Neural cell (in vitro differentiated cells): ENCODE results near the gene MRO.

Experiments used
- CTCF ChIP-seq: fragments of 450-650 bp; IDR thresholded peaks from 2 replicates; pipeline ENCODE4 v1.5.1; 2014; ENCODE audit warnings: antibody characterized with exemption, mild to moderate bottlenecking, moderate library complexity; ENCODE audit not compliant: poor library complexity, severe bottlenecking
- EZH2 ChIP-seq: fragments of 200-600, 300-800 bp; shearing (Covaris generic), sonication (generic); IDR thresholded peaks from 2 replicates; pipeline ENCODE4 v1.6.1; 2014; ENCODE audit warnings: antibody characterized with exemption, low read length, borderline replicate concordance, mild to moderate bottlenecking; ENCODE audit not compliant: insufficient read depth, poor library complexity, severe bottlenecking
- MXI1 ChIP-seq: fragments of 450-650 bp; conservative IDR thresholded peaks from 2 replicates; pipeline ENCODE4 v1.6.1; 2014; ENCODE audit warnings: antibody characterized with exemption, mild to moderate bottlenecking; ENCODE audit not compliant: poor library complexity, severe bottlenecking
- POLR2AphosphoS5 ChIP-seq: IDR thresholded peaks from 2 replicates; pipeline ENCODE4 v1.6.1; 2012
- REST ChIP-seq: IDR thresholded peaks from 2 replicates; pipeline ENCODE4 v1.6.1; 2012; ENCODE audit warnings: borderline replicate concordance
- SMC3 ChIP-seq: fragments of 450-650 bp; conservative IDR thresholded peaks from 2 replicates; pipeline ENCODE4 v1.6.1; 2014; ENCODE audit warnings: antibody characterized with exemption, mild to moderate bottlenecking, moderate library complexity; ENCODE audit not compliant: poor library complexity
- TAF1 ChIP-seq: IDR thresholded peaks from 2 replicates; pipeline ENCODE4 v1.6.1; 2012; ENCODE audit warnings: low read depth

GRCh38 chr18:50830544-50830943 is 10.7 kb upstream of the MRO start:
- no peak for TF ChIP-seq CTCF
- no peak for TF ChIP-seq MXI1
- TF ChIP-seq EZH2, result no peak
- no peak for TF ChIP-seq POLR2AphosphoS5
- TF ChIP-seq REST, result no peak
- TF ChIP-seq TAF1, result no peak
- no peak for TF ChIP-seq SMC3
